Measurements from ENCODE around the gene PERM1. TPM values are rescaled to one million over a fixed set of nuclear protein-coding genes. Genes with fewer than 3 reads are reported as not detected.

Gene PERM1
- total and polyA plus RNA-seq, 4 donors = 0.06 to 0.45 (median 0.15) TPM; not detected in 1

DNA sequence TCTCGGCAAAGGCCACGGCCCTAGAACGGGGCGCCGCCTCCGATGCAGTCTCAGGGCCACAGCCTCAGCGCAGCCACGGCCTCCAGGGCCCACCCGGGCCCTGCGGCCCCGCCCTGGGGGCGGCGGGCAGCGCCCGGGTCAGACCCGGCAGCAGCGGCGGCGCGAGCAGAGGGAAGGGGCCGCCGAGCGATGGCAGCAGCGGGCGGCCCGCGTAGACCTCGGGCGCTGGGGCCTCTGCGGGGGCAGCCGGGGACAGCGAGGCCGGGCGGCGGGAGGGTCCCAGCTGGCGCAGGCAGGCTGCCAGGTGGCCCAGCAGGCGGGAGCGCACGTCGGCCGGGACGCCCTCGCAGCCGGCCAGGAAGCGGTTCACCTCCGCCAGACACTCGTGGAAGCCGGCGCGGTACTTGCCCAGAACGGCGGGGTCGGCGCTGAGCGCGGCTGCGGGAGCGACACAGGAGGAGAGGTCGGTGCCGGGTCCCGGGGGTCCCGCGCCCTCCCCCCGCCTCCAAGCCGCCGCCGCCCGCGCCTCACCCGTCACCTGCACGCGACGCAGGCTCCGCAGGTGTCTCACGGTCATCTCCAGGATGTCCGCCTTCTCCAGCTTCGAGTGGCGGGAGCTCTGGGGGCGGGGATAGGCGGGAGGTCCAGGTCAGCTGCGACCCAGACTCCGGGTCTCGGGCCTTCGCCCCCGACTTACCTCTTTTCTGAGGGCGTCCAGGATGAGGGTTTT is 17.3 kb upstream of the PERM1 start:
- no peaks in the 10 kb centered on the region for H3K9me3 ChIP-seq (ENCODE audit: control insufficient read depth in 4 of 4, insufficient read depth in 3 of 4, low read length in 3 of 4)
- H3K36me3 ChIP-seq (ENCODE audit: control insufficient read depth in 4 of 4, insufficient read depth in 4 of 4, low read length in 4 of 4) = no peaks in the 10 kb centered on the region
- peaks cover 0 to 12% (median 0%) of the 10 kb centered on the region in 3 donors for H3K27me3 ChIP-seq (ENCODE audit: control insufficient read depth in 3 of 3, insufficient read depth in 3 of 3, low read length in 2 of 3)
- no peak overlapping the region for H3K9ac ChIP-seq (ENCODE audit: insufficient read depth in 1 of 2, low read length in 2 of 2)
- TF ChIP-seq, protein P1, sequence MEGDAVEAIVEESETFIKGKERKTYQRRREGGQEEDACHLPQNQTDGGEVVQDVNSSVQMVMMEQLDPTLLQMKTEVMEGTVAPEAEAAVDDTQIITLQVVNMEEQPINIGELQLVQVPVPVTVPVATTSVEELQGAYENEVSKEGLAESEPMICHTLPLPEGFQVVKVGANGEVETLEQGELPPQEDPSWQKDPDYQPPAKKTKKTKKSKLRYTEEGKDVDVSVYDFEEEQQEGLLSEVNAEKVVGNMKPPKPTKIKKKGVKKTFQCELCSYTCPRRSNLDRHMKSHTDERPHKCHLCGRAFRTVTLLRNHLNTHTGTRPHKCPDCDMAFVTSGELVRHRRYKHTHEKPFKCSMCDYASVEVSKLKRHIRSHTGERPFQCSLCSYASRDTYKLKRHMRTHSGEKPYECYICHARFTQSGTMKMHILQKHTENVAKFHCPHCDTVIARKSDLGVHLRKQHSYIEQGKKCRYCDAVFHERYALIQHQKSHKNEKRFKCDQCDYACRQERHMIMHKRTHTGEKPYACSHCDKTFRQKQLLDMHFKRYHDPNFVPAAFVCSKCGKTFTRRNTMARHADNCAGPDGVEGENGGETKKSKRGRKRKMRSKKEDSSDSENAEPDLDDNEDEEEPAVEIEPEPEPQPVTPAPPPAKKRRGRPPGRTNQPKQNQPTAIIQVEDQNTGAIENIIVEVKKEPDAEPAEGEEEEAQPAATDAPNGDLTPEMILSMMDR (IDR thresholded peaks at IDR 0.05; ENCODE audit: control extremely low read depth, extremely low read depth) = no peak
- peak overlapping the region; percentile 78 to 99 for H3K27ac ChIP-seq (ENCODE audit: low read depth in 1 of 2, low read length in 1 of 2)
- peaks cover 0 to 16% (median 7%) of the 10 kb centered on the region in 5 donors for H3K4me1 ChIP-seq (ENCODE audit: control insufficient read depth in 5 of 5, insufficient read depth in 5 of 5, low read length in 5 of 5)
- ATAC-seq (ENCODE audit: insufficient read depth, low FRiP score) (no peak), DNase-seq (peak; percentile 49 to 68 (median 68))
- peak overlapping the region; percentile 47 for H3K4me3 ChIP-seq
- 0% methylated on average over 70 to 86 of the region's 86 CpGs for WGBS, 2 donors

DNA sequence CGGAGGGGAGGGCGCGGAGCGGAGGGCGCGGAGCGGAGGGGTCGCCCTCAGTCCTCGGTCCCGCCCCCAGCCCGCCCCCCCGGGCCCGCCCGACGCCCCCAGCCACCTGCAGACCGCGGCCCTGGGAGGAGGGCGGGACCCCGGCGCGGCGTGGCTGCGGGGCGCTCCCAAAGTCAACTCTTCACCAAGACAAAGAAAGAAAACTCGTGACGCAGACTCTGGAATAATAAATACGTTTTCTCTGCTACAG is 16.8 kb upstream of the PERM1 start:
- no peak for ATAC-seq (ENCODE audit: insufficient read depth, low FRiP score)
- H3K9ac ChIP-seq (ENCODE audit: insufficient read depth in 1 of 2, low read length in 2 of 2) = no peak overlapping the region
- H3K27ac ChIP-seq (ENCODE audit: low read depth in 1 of 2, low read length in 1 of 2) = peak overlapping the region; percentile 78 to 99

DNA sequence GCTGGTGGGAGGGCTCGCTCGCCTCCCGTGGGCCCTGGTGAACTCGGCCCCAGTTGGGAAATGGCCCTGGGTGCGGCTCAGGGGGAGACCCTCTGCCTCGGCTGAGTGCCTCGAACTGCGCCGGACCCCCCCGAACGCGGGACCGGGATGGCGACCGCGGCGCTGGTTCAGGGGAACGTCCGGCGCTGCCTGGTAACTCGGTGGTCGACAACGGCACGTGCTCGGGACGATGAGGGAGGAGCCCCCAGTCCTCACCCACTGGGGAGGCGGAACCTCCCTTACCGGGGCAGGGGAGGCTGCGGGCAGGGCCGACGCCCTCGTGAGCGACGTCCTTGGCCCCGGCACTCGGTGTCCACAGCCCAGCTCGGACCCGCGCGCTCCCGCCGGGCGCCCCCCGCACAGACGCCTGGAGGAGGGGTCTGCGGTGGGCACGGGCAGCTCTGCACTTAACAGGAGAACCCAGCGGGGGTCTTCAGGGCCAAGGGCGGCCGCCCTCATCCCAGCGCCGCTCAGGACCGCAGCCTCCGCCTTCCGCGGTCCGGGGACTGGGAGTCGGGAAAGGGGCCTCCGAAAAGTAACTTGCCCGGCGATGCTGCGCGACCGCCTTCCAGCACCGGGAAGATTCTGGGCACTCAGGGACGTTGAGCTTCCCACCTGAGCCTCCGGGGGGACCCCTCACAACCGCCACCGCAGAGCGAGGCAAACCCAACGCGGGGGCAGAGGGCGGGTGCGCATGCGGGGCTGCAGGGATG is 16.3 kb upstream of the PERM1 start:
- ATAC-seq (ENCODE audit: insufficient read depth, low FRiP score) = no peak
- no peak overlapping the region for H3K27ac ChIP-seq (ENCODE audit: low read depth in 1 of 2, low read length in 1 of 2)
- H3K9me3 ChIP-seq (ENCODE audit: control insufficient read depth in 4 of 4, insufficient read depth in 3 of 4, low read length in 3 of 4) = no peaks in the 10 kb centered on the region
- DNase-seq = peak in 2 of 3 donors; percentile 30 to 46
- no peaks in the 10 kb centered on the region for H3K36me3 ChIP-seq (ENCODE audit: control insufficient read depth in 4 of 4, insufficient read depth in 4 of 4, low read length in 4 of 4)
- peak overlapping the region; percentile 5 for H3K4me3 ChIP-seq
- no peak overlapping the region for H3K9ac ChIP-seq (ENCODE audit: insufficient read depth in 1 of 2, low read length in 2 of 2)
- 14 to 37% methylated on average over 58 to 75 of the region's 75 CpGs for WGBS, 2 donors
- TF ChIP-seq, protein P1 (IDR thresholded peaks at IDR 0.05; ENCODE audit: control extremely low read depth, extremely low read depth) = no peak
- H3K27me3 ChIP-seq (ENCODE audit: control insufficient read depth in 3 of 3, insufficient read depth in 3 of 3, low read length in 2 of 3) = peaks cover 0 to 12% (median 0%) of the 10 kb centered on the region in 3 donors
- H3K4me1 ChIP-seq (ENCODE audit: control insufficient read depth in 5 of 5, insufficient read depth in 5 of 5, low read length in 5 of 5) = peaks cover 0 to 16% (median 7%) of the 10 kb centered on the region in 5 donors

More for the DNA sequence above, 16.8 kb upstream of the PERM1 start:
- DNase-seq = peak in 2 of 3 donors; percentile 42 to 45
- H3K4me3 ChIP-seq = peak overlapping the region; percentile 47
- H3K9me3 ChIP-seq (ENCODE audit: control insufficient read depth in 4 of 4, insufficient read depth in 3 of 4, low read length in 3 of 4) = no peaks in the 10 kb centered on the region
- TF ChIP-seq, protein P1 (IDR thresholded peaks at IDR 0.05; ENCODE audit: control extremely low read depth, extremely low read depth) = no peak
- 0 to 4% methylated on average over 3 to 27 of the region's 27 CpGs for WGBS, 2 donors
- peaks cover 0 to 16% (median 7%) of the 10 kb centered on the region in 5 donors for H3K4me1 ChIP-seq (ENCODE audit: control insufficient read depth in 5 of 5, insufficient read depth in 5 of 5, low read length in 5 of 5)
- H3K36me3 ChIP-seq (ENCODE audit: control insufficient read depth in 4 of 4, insufficient read depth in 4 of 4, low read length in 4 of 4) = no peaks in the 10 kb centered on the region
- H3K27me3 ChIP-seq (ENCODE audit: control insufficient read depth in 3 of 3, insufficient read depth in 3 of 3, low read length in 2 of 3) = peaks cover 0 to 12% (median 0%) of the 10 kb centered on the region in 3 donors
